Measurements from ENCODE around the gene SDK1.

Gene SDK1

DNA sequence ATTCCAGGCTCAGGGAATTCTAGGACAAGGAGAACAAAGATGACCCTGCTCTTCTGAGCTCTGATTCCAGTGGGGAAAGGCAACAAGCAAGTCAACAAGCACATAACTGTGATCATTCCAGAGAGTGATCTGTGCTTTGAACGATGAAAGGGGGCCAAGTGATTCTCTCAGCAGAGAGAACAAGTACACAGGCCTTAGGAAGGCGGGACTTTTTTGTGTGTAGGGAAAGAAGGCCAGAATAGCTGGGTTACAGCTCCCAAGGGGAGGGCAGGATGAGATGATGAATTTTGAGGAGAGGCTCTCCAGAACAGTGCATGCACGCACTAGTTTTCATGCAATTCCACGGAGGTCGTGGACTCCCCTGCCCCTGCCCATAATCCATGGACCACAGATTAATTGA, 565.2 kb downstream of the SDK1 start:
- no peak overlapping the region for H3K4me3 ChIP-seq (ENCODE audit: low read depth, low read length)
- TF ChIP-seq, protein P1, sequence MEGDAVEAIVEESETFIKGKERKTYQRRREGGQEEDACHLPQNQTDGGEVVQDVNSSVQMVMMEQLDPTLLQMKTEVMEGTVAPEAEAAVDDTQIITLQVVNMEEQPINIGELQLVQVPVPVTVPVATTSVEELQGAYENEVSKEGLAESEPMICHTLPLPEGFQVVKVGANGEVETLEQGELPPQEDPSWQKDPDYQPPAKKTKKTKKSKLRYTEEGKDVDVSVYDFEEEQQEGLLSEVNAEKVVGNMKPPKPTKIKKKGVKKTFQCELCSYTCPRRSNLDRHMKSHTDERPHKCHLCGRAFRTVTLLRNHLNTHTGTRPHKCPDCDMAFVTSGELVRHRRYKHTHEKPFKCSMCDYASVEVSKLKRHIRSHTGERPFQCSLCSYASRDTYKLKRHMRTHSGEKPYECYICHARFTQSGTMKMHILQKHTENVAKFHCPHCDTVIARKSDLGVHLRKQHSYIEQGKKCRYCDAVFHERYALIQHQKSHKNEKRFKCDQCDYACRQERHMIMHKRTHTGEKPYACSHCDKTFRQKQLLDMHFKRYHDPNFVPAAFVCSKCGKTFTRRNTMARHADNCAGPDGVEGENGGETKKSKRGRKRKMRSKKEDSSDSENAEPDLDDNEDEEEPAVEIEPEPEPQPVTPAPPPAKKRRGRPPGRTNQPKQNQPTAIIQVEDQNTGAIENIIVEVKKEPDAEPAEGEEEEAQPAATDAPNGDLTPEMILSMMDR (IDR thresholded peaks at IDR 0.05; ENCODE audit: low read depth, low read length) = no peak
- in situ Hi-C loops (cut with HindIII; ENCODE audit: low sequenced_read_pairs) = no loop called here
- DNase-seq (ENCODE audit: low read depth, low spot score) = no peak

DNA sequence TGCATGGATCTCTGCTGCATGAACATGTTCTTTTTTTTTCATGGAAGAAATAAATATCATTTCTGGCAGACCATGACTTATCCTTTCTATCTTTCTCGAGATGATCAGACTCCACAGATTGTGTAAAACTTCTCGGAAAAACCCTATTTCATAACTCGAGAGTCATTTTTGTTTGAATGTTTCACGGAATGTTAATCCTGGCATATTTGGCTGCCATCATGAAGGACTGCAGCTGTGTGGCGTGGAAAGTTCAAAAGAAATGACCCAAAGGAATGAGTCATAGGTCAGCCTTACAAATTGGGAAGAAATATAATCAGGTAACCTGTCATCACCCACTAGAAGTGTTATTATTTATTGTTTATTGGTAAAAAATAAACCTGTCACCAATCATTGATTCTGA, 566.8 kb downstream of the SDK1 start:
- DNase-seq (ENCODE audit: low read depth, low spot score) = no peak
- no peak overlapping the region for H3K4me3 ChIP-seq (ENCODE audit: low read depth, low read length)
- in situ Hi-C loops (cut with HindIII; ENCODE audit: low sequenced_read_pairs) = no loop called here
- TF ChIP-seq, protein P1 (IDR thresholded peaks at IDR 0.05; ENCODE audit: low read depth, low read length) = no peak

DNA sequence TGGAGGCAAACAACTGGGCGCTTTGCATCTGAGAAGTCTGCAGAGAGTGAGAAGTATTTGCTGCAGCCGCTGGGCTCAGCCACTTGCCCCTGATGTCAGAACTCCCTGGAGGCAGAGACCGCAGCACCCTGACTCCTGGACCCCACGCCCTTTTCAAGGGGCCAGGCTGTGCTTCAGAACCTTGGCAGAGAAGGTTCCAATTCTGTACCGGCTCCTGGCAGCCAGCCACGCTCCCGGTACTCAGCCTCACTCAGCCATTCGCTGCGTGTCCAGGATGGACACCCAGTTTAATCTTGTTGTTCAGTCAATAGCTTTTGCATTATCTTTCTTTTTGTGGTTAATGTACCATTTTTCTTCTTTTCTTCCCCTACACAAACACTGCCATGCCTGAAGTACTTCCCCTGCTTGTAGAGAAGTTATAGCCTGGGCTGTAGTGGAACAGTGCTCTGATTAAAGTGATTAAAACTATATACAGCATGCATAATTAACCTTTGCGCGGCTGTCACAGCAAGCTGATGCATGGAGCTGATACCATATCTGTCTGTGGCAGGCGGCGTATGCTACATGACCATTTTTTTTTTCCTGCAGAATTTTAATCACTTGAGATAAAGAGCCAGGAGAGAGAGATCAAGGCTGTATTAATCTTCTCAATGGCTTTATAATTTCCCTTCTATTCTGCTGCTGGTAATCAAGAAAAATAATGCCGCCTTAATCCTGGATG, 578.5 kb downstream of the SDK1 start:
- no peak for DNase-seq (ENCODE audit: low read depth, low spot score)
- H3K4me3 ChIP-seq (ENCODE audit: low read depth, low read length) = no peak overlapping the region
- TF ChIP-seq, protein P1 (IDR thresholded peaks at IDR 0.05; ENCODE audit: low read depth, low read length) = no peak
- in situ Hi-C loops (cut with HindIII; ENCODE audit: low sequenced_read_pairs) = no loop called here

DNA sequence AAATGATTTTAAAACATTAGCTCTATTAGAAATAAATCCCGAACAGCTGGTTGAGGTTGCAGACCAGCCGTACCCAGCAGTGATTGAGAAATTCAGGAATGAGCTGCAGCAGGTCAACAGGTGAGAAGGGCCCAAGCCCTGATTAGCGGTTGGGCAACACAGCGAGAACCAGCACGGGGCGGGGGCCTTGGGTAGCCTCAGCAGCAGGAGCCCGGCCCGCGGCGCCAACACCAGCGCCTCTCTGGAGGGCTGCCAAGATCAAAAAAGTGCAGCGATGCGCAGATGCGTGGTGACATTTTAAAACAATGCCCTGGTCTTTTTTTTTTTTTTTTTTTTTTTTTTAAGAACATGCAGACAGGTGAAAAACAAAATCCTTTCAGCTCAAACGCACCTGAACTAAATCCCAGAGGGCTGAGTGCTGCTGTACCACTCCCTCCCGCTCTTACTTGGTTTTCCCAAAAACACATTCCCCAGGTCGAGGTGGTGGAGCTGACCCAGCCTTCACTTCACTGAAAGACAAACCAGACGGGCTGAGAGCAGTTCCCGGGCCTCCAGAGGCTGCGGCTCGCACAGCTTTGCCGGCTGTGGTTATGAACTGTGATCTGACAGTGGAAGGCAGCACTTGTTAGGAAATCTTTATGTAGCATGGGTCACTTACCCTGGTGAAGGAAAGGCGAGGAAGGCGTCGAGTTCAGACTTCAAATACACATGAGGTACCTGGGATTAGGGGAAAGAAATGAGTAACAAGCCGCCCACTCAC, 579.4 kb downstream of the SDK1 start:
- in situ Hi-C loops (cut with HindIII; ENCODE audit: low sequenced_read_pairs) = no loop called here
- TF ChIP-seq, protein P1 (IDR thresholded peaks at IDR 0.05; ENCODE audit: low read depth, low read length) = no peak
- no peak overlapping the region for H3K4me3 ChIP-seq (ENCODE audit: low read depth, low read length)
- no peak for DNase-seq (ENCODE audit: low read depth, low spot score)

DNA sequence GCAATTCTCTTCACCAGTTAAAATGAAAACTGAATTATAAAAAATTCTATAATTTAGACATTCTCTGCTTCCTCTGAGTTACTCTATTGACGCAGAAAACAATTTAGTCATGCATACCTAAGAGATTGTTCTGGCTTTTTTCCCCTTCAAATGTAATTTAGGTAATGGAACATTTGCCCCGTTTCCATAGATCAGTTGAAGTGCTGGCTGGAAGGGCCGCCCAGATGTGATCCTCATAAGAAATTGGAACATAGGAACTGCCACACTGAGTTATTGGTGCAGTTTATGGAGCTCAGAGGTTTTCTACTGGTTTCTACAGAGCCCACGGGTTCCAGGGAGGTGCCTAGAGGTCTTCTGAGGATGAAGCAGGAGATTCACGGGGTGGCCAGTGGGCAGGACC, 581.7 kb downstream of the SDK1 start:
- DNase-seq (ENCODE audit: low read depth, low spot score) = no peak
- no peak overlapping the region for H3K4me3 ChIP-seq (ENCODE audit: low read depth, low read length)
- in situ Hi-C loops (cut with HindIII; ENCODE audit: low sequenced_read_pairs) = no loop called here
- TF ChIP-seq, protein P1 (IDR thresholded peaks at IDR 0.05; ENCODE audit: low read depth, low read length) = no peak

DNA sequence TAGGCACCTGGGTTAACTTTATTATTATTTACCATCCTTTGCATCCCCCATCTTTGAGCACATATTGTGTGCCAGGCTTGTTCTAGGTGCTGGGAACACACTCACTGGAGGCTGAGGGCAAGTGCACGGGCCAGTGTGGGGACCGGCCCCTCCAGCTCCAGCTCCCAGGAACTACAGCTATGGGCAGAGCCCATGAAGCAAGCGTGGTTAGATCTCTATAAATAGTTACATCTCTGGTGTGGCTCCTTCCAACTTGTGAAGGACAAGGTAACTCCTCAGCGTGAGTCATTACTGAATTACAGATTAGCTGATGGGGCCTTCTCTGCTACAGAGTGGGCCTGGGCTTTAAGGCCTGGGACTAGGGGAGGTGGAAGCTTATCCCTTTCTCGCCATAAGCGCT, 583.5 kb downstream of the SDK1 start:
- TF ChIP-seq, protein P1 (IDR thresholded peaks at IDR 0.05; ENCODE audit: low read depth, low read length) = no peak
- in situ Hi-C loops (cut with HindIII; ENCODE audit: low sequenced_read_pairs) = no loop called here
- DNase-seq (ENCODE audit: low read depth, low spot score) = no peak
- H3K4me3 ChIP-seq (ENCODE audit: low read depth, low read length) = no peak overlapping the region

Measured in astrocyte of the spinal cord (primary cell).